HG02870 (cell line): ENCODE measurements around the gene ORM2.
"Not testable (repeated sequence)": the region's sequence is repeated elsewhere in the genome, so short reads cannot be mapped to it uniquely, and the experiment has no call there.

Experiments
- ATAC-seq: cut with Tn5 transposase; IDR thresholded peaks from one replicate; pipeline ENCODE4 v1.9.1; 2021; ENCODE audit warnings: mild to moderate bottlenecking, moderate library complexity; ENCODE audit not compliant: unreplicated experiment

ORM2 gene

DNA sequence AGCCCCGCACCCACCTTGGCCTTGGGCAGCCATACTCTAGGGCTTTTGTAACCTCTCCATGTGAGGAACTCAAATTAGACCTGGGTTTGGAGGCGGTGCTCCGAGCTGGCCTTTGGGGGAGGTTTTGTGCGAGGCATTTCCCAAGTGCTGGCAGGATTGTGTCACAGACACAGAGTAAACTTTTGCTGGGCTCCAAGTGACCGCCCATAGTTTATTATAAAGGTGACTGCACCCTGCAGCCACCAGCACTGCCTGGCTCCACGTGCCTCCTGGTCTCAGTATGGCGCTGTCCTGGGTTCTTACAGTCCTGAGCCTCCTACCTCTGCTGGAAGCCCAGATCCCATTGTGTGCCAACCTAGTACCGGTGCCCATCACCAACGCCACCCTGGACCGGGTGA is at the start of gene ORM2:
Gene ORM2, plus strand, starts transcription at position 245 of the 398 bp plus-strand sequence. Its CDS starts 36 bp downstream, at position 281.
- not testable (repeated sequence) for ATAC-seq

- no peak for ATAC-seq
Measured at GRCh38 chr9:114280636-114281472, 48.8 kb upstream of the ORM2 start.

DNA sequence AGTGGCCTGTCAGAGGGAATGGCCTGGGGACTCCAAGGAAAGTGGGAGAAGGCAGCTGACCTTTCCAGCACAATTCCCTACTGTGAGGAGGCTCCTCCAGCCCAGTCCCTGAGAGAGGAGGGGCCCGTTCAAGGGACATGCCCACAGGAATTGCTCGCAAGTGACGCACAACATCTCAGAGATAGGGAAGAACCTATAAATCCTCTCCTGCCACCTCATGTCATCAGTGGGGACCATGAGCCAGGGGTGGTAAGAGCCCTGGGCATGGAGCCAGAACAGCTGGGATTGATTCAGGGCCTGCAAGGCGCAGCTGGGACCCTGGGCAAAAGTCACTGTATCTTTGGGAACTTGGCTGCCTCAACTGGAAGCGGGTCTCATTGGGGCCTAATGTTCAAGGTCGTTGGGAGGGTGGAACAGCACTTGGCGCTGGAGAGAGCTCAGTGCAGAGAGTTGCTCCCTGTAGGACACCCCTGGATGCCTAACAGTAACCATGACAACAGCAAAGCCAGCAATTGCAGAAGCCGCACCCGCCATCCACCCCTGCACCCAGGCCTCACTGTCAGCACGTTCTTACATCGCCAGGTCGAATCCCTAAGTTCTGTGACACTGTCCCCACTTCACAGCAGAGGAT is 48.1 kb upstream of the ORM2 start:
- ATAC-seq, result no peak

- no peak for ATAC-seq
Measured at GRCh38 chr9:114282104-114282485, 47.6 kb upstream of the ORM2 start.

GRCh38 chr9:114282507-114282906 is 47.2 kb upstream of the ORM2 start:
- no peak for ATAC-seq

- no peak for ATAC-seq
Measured at GRCh38 chr9:114282926-114283325, 46.7 kb upstream of the ORM2 start.

DNA sequence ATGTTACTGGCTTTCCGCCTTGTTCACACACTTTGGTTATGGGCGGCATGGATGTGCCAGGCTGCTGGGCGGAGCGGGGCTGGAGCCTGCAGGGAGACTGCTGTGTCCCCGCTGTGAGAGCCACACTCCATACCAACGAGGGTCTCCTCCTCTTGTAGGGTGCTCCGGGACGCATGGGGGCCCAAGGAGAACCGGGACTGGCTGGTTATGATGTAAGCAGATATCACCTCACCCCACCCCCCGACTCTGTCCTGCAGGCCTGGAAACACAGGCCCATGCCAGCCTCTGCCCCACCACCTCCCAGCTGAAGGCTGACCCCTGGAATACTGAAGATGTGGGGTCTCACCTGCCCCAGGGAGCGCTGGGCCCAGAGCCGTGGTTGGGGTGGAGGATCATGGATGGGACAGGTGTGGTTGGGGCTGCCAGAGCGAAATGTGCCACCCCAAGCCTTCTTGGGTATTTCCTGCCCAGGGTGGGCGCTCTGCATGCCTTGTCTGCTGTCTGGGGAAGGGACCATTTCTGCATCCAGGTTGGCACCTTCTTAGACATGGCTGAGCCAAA is 46.0 kb upstream of the ORM2 start:
- ATAC-seq, result no peak

- no peak for ATAC-seq
Measured at GRCh38 chr9:114284316-114285060, 45.2 kb upstream of the ORM2 start.

- no peak for ATAC-seq
Measured at GRCh38 chr9:114285166-114285867, 44.4 kb upstream of the ORM2 start.

DNA sequence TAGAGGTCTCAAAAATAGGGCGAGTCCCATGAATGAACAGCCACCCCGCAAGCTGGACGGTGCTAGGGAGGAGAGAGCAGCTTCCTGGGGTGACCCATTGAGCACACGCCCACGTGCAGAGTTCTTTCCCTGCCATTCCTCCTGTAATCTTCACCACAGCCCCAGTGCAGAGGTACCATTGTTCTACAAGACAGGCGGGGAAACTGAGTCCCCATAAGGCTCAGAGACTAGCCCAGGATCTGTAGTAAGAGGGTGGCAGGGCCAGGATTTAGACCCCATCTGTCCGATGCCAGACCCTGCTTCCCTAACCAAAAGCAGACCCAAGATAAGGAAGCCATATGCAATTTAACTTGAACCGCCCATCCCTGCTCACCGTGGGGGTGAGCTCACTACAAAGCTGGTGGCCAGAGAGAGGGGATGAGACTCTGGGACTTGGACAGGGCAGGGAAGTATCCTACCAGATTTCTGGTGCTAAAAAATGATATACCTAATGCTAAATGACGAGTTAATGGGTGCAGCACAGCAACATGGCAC is 43.5 kb upstream of the ORM2 start:
- no peak for ATAC-seq

DNA sequence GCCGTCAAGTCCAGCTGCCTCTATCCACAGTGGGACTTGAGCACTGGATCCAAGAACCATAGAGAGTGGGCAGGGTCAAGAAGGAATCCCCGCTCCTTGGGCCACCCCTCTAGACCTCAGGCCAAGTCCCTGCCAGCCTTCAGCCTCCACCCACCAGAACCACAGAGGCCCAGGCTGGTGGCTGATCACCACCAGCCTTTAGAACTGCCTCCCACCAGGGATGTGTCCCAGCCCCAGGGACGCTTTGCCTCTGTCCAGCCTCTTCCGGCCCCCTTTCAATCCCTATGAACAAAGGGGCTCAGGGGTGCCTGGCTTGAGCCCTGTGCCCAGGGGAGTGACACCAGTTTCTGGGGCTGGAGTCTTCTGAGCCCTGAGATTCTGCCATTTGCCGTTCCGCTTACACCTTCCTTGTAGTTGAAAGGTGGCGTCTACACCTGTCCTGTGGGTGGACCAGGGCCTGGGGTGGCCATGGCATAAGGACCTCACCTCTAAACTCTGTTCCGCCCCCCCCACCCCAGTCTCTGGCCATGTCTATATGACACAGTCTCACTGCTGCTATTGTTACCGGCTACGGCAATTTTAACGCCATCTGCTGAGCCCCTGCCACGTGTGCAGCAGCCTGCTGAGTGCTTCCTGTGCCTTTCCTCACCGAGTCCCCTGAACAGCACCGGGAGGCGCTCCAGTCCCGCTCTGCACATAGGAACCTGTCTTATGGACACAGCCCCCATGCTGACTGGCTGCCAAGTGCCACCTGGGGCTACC is 42.5 kb upstream of the ORM2 start:
- no peak for ATAC-seq

- ATAC-seq, result no peak
Measured at GRCh38 chr9:114287763-114288192, 41.9 kb upstream of the ORM2 start.

DNA sequence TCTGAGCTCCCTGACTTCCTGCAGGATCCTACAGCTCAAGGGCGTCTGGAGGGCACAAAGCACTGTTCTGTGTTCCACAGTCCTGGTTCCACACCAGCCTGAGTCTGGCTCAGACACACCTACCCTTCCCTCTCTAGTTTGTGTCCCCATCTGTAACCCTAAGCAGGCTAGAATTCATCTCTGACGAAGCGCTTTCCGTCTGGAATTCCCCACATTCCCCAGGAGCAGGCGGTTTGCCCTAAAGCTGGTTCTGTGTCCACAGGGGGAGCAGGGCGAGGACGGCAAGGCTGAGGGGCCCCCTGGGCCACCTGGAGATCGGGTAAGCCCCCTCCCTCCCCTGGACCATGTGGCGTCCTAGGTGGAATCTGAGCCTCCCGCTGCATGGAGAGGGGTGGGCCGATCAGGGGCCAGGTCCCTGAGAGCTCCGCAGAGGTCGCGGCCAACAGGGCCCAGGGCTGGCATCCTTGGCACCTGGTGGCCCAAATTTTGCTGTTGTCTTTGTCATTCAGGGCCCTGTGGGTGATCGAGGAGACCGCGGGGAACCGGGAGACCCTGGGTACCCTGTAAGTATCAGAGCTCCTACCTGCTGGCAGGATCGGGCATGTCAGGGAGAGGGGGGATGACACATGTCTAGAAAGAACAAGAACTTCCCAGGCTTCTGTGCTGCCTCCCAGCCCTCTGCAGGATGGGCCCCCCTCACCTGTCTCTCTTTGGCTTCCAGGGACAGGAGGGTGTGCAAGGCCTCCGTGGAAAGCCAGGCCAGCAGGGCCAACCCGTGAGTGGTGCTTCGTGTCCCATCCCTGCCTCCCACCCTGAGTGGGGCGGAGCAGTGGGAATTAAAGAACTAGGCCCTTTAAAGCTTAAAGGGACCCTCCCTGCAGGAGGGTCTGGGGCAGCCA is 41.2 kb upstream of the ORM2 start:
- no peak for ATAC-seq

DNA sequence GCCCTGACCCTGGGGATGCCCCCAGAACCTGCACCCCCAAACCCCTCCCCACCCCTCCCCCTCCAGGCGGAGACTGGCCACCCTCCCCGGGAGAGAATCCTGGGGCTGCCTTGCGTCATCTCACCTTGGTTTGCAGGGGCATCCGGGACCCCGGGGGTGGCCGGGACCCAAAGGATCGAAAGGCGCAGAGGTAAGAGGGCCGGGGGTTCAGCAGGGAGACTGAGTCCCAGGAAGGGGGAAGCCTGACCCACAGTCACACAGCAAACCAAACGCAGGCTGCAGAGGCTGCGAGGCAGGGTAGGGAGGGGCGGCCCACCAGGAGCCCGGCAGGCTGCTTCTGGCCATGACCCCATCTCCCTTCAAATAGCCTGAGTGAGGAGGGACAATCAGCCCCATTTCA is 40.6 kb upstream of the ORM2 start:
- ATAC-seq, result no peak

GRCh38 chr9:114289571-114290481 is 39.8 kb upstream of the ORM2 start:
- no peak for ATAC-seq

- ATAC-seq, result no peak
Measured at GRCh38 chr9:114290561-114290986, 39.1 kb upstream of the ORM2 start.

- no peak for ATAC-seq
Measured at GRCh38 chr9:114291064-114291474, 38.6 kb upstream of the ORM2 start.
